ENCODE data around the gene VWA5B1.
A peak's percentile ranks its signal among the peaks of the same experiment; 100 is the strongest.

The VWA5B1 gene

GRCh38 chr1:20351911-20352701 lies 61.4 kb downstream of the VWA5B1 start:
- no peak for DNase-seq

- DNase-seq: no peak
Observed at GRCh38 chr1:20353836-20354235, 63.2 kb downstream of the VWA5B1 start.

- DNase-seq: no peak
Observed at GRCh38 chr1:20354610-20355009, 63.9 kb downstream of the VWA5B1 start.

- DNase-seq: no peak
Observed at GRCh38 chr1:20355101-20355827, 64.6 kb downstream of the VWA5B1 start.

- DNase-seq: peak; percentile 14
Observed at GRCh38 chr1:20355828-20356735, 65.4 kb downstream of the VWA5B1 start.

GRCh38 chr1:20356850-20357459 lies 66.3 kb downstream of the VWA5B1 start:
- DNase-seq: no peak

- DNase-seq: no peak
Observed at GRCh38 chr1:20357796-20358195, 67.1 kb downstream of the VWA5B1 start.

- no peak for DNase-seq
Observed at GRCh38 chr1:20358761-20359263, 68.1 kb downstream of the VWA5B1 start.

GRCh38 chr1:20359451-20360330 lies 69.0 kb downstream of the VWA5B1 start:
- DNase-seq: peak; percentile 79

- DNase-seq: no peak
Observed at GRCh38 chr1:20361401-20361800, 70.7 kb downstream of the VWA5B1 start.

GRCh38 chr1:20361805-20362381 lies 71.2 kb downstream of the VWA5B1 start:
- DNase-seq: peak; percentile 52

GRCh38 chr1:20362856-20363255 lies 72.2 kb downstream of the VWA5B1 start:
- DNase-seq: no peak

- no peak for DNase-seq
Observed at GRCh38 chr1:20365421-20366055, 74.9 kb downstream of the VWA5B1 start.

GRCh38 chr1:20366056-20366462 lies 75.4 kb downstream of the VWA5B1 start:
- no peak for DNase-seq

- DNase-seq: no peak
Observed at GRCh38 chr1:20366463-20367115, 75.9 kb downstream of the VWA5B1 start.

GRCh38 chr1:20367116-20367585 lies 76.5 kb downstream of the VWA5B1 start:
- peak; percentile 20 for DNase-seq

- no peak for DNase-seq
Observed at GRCh38 chr1:20367626-20368025, 77.0 kb downstream of the VWA5B1 start.

- no peak for DNase-seq
Observed at GRCh38 chr1:20368866-20369470, 78.3 kb downstream of the VWA5B1 start.

- DNase-seq: no peak
Observed at GRCh38 chr1:20370698-20371097, 80.0 kb downstream of the VWA5B1 start.
